WTC11 (cell line): ENCODE data around the gene TMOD3. TPM values are rescaled to one million over a fixed set of nuclear protein-coding genes. Genes with fewer than 3 reads are reported as not detected.

Source experiments
- ATAC-seq: fragments of 200-7000 bp; cut with Tn5 transposase; 2 replicates; pipeline ENCODE4 v1.10.0; 2021; ENCODE audit warnings: mild to moderate bottlenecking, moderate library complexity
- CTCF ChIA-PET: fragments of 300-600 bp; sonication (Branson Sonifier 250); formaldehyde crosslinking; loops from one replicate; lab custom pipeline; 2021; ENCODE audit warnings: antibody characterized with exemption; lab: Charles Lee
- POLR2A ChIA-PET: fragments of 350-600 bp; sonication (Branson Sonifier 250); formaldehyde crosslinking; loops from one replicate; lab custom pipeline; 2021; ENCODE audit warnings: antibody characterized with exemption; lab: Charles Lee
- DNase-seq: peaks from one replicate; pipeline ENCODE4 v3.0.0; 2021; ENCODE audit warnings: low spot score
- H3K27ac Mint-ChIP-seq: 2 replicates; pipeline ENCODE4 v1.8.0; 2021; ENCODE audit warnings: mixed read lengths
- H3K27me3 Mint-ChIP-seq: 2 replicates; pipeline ENCODE4 v1.8.0; 2021; ENCODE audit warnings: low read depth, mild to moderate bottlenecking, moderate library complexity, mixed read lengths
- H3K36me3 Mint-ChIP-seq: 2 replicates; pipeline ENCODE4 v1.8.0; 2021; ENCODE audit warnings: mixed read lengths
- H3K4me1 Mint-ChIP-seq: 2 replicates; pipeline ENCODE4 v1.8.0; 2022; ENCODE audit warnings: mixed read lengths
- H3K4me3 Mint-ChIP-seq: 2 replicates; pipeline ENCODE4 v1.8.0; 2021; ENCODE audit warnings: mild to moderate bottlenecking, moderate library complexity, mixed read lengths
- H3K9me3 Mint-ChIP-seq: 2 replicates; pipeline ENCODE4 v1.8.0; 2021; ENCODE audit warnings: mixed read lengths
- CBFB ChIP-seq: sonication (generic); formaldehyde crosslinking; IDR thresholded peaks from 2 replicates; pipeline ENCODE4 v1.8.1; 2022; ENCODE audit warnings: mild to moderate bottlenecking, low read depth, missing genetic modification reagents
- CREM ChIP-seq: sonication (generic); formaldehyde crosslinking; IDR thresholded peaks from 2 replicates; pipeline ENCODE4 v1.8.1; 2022; ENCODE audit warnings: mild to moderate bottlenecking, missing genetic modification reagents, moderate library complexity
- ELF4 ChIP-seq: sonication (generic); formaldehyde crosslinking; IDR thresholded peaks from 2 replicates; pipeline ENCODE4 v1.8.1; 2022; ENCODE audit warnings: low read depth, mild to moderate bottlenecking, moderate library complexity, missing genetic modification reagents
- FOXK1 ChIP-seq: sonication (generic); formaldehyde crosslinking; IDR thresholded peaks from 2 replicates; pipeline ENCODE4 v1.8.0; 2022; ENCODE audit warnings: mild to moderate bottlenecking, moderate library complexity, missing genetic modification reagents
- GABPB1 ChIP-seq: sonication (generic); formaldehyde crosslinking; IDR thresholded peaks from 2 replicates; pipeline ENCODE4 v1.8.1; 2023; ENCODE audit warnings: mild to moderate bottlenecking, missing genetic modification reagents
- MYBL2 ChIP-seq: sonication (generic); formaldehyde crosslinking; IDR thresholded peaks from 2 replicates; pipeline ENCODE4 v1.8.1; 2023; ENCODE audit warnings: mild to moderate bottlenecking, moderate library complexity, missing genetic modification reagents
- PRRX2 ChIP-seq: fragments of 250-450 bp; sonication (Bioruptor Pico); IDR thresholded peaks from 2 replicates; pipeline ENCODE4 v1.8.0; 2021; ENCODE audit warnings: mild to moderate bottlenecking
- RELA ChIP-seq: sonication (generic); formaldehyde crosslinking; IDR thresholded peaks from 2 replicates; pipeline ENCODE4 v1.8.1; 2022; ENCODE audit warnings: missing genetic modification reagents, mild to moderate bottlenecking, borderline replicate concordance
- SMAD4 ChIP-seq: sonication (generic); formaldehyde crosslinking; IDR thresholded peaks from 2 replicates; pipeline ENCODE4 v1.8.0; 2022; ENCODE audit warnings: mild to moderate bottlenecking, missing genetic modification reagents
- SP1 ChIP-seq: sonication (generic); formaldehyde crosslinking; conservative IDR thresholded peaks from 2 replicates; pipeline ENCODE4 v1.8.1; 2022; ENCODE audit warnings: missing genetic modification reagents
- TCF7 ChIP-seq: sonication (generic); formaldehyde crosslinking; IDR thresholded peaks from 2 replicates; pipeline ENCODE4 v1.8.0; 2022; ENCODE audit warnings: mild to moderate bottlenecking, low read depth, missing genetic modification reagents, moderate library complexity
- TP53 ChIP-seq: sonication (generic); formaldehyde crosslinking; IDR thresholded peaks from 2 replicates; pipeline ENCODE4 v1.8.1; 2023; ENCODE audit warnings: mild to moderate bottlenecking, missing genetic modification reagents
- ZNF219 ChIP-seq: sonication (generic); formaldehyde crosslinking; IDR thresholded peaks from 2 replicates; pipeline ENCODE4 v1.8.0; 2023; ENCODE audit warnings: missing genetic modification reagents, mild to moderate bottlenecking, borderline replicate concordance
- ZNF232 ChIP-seq: sonication (generic); formaldehyde crosslinking; IDR thresholded peaks from 2 replicates; pipeline ENCODE4 v1.8.0; 2022; ENCODE audit warnings: mild to moderate bottlenecking, missing genetic modification reagents
- ZNF317 ChIP-seq: sonication (generic); formaldehyde crosslinking; IDR thresholded peaks from 2 replicates; pipeline ENCODE4 v1.8.1; 2023; ENCODE audit warnings: low read depth, mild to moderate bottlenecking, moderate library complexity, missing genetic modification reagents, borderline replicate concordance
- total RNA-seq: library from RNA; stranded (reverse); gene quantifications from 3 replicates; pipeline ENCODE4 v1.2.3, GENCODE V29; 2021
- TF ChIP-seq, protein P1 (sequence below): sonication (generic); formaldehyde crosslinking; IDR thresholded peaks from 2 replicates; pipeline ENCODE4 v1.8.0; 2022; ENCODE audit warnings: mild to moderate bottlenecking, missing genetic modification reagents
- TF ChIP-seq, protein P2 (sequence below): sonication (generic); formaldehyde crosslinking; IDR thresholded peaks from 2 replicates; pipeline ENCODE4 v1.8.1; 2023; ENCODE audit warnings: mild to moderate bottlenecking, missing genetic modification reagents, moderate library complexity
- TF ChIP-seq, protein P3 (sequence below): fragments of 250-450 bp; sonication (Bioruptor Pico); IDR thresholded peaks from 2 replicates; pipeline ENCODE4 v2.1.2; 2022; ENCODE audit warnings: mild to moderate bottlenecking, moderate library complexity
- TF ChIP-seq, protein P4 (sequence below): sonication (generic); formaldehyde crosslinking; IDR thresholded peaks from 2 replicates; pipeline ENCODE4 v1.8.1; 2022; ENCODE audit warnings: mild to moderate bottlenecking, missing genetic modification reagents, moderate library complexity, borderline replicate concordance
- TF ChIP-seq, protein P5 (sequence below): sonication (generic); formaldehyde crosslinking; IDR thresholded peaks from 2 replicates; pipeline ENCODE4 v1.8.1; 2023; ENCODE audit warnings: mild to moderate bottlenecking, missing genetic modification reagents, moderate library complexity
- TF ChIP-seq, protein P6 (sequence below): sonication (generic); formaldehyde crosslinking; IDR thresholded peaks from 2 replicates; pipeline ENCODE4 v1.8.1; 2023; ENCODE audit warnings: mild to moderate bottlenecking, missing genetic modification reagents, borderline replicate concordance
- TF ChIP-seq, protein P7 (sequence below): sonication (generic); formaldehyde crosslinking; IDR thresholded peaks from 2 replicates; pipeline ENCODE4 v1.8.0; 2022; ENCODE audit warnings: mild to moderate bottlenecking, missing genetic modification reagents
- TF ChIP-seq, protein P8 (sequence below): sonication (generic); formaldehyde crosslinking; IDR thresholded peaks from 2 replicates; pipeline ENCODE4 v1.8.1; 2022; ENCODE audit warnings: low read depth, missing genetic modification reagents, borderline replicate concordance

The TMOD3 gene
- total RNA-seq, 1 experiment from 2014 or later, result 40.6 TPM

DNA sequence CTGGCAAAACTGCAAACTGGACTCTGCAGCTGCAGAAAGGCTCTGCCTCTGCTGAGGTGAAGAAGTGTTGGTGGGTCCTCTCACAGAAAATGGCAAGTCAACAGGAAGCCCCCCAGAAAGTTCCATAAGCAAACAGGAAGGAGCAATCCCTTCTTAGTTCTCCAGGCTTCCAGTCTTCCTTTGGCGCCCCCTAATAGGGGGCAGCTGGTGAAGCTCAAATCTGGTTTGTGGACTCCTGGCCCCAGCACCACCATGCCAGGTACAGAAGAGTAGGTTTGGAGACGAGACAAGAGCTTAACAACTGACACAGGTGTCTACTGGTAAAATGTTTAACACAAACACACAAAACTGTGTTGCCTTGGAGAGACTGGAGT, 106.6 kb downstream of the TMOD3 start:
- ChIA-PET CTCF (interaction anchor here (0.6 to 1.6 kb wide), 16 partner anchors 14 to 793 kb away, joined by 3 to 10 read pairs (median 4); partner anchors contain the start of gene TMOD3), POLR2A (no interaction called here)
- H3K27me3 Mint-ChIP-seq, result no peaks in the 10 kb centered on the region
- H3K27ac Mint-ChIP-seq, result no peak overlapping the region
- H3K4me1 Mint-ChIP-seq, result no peaks in the 10 kb centered on the region; the same call in 1 of the 2 replicates
- H3K4me3 Mint-ChIP-seq, result peak overlapping the region; percentile 40
- peak; percentile 78 for ATAC-seq
- H3K36me3 Mint-ChIP-seq, result peaks cover 13% of the 10 kb centered on the region
- TF ChIP-seq CREM (CRISPR knock-in tag) (no peak), PRRX2 (no peak), MYBL2 (no peak), SP1 (no peak), ZNF317 (CRISPR knock-in tag) (no peak)
- TF ChIP-seq, protein P1, sequence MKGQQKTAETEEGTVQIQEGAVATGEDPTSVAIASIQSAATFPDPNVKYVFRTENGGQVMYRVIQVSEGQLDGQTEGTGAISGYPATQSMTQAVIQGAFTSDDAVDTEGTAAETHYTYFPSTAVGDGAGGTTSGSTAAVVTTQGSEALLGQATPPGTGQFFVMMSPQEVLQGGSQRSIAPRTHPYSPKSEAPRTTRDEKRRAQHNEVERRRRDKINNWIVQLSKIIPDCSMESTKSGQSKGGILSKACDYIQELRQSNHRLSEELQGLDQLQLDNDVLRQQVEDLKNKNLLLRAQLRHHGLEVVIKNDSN (CRISPR knock-in tag), result no peak
- TF ChIP-seq, protein P2, sequence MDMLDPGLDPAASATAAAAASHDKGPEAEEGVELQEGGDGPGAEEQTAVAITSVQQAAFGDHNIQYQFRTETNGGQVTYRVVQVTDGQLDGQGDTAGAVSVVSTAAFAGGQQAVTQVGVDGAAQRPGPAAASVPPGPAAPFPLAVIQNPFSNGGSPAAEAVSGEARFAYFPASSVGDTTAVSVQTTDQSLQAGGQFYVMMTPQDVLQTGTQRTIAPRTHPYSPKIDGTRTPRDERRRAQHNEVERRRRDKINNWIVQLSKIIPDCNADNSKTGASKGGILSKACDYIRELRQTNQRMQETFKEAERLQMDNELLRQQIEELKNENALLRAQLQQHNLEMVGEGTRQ (CRISPR knock-in tag), result no peak
- TF ChIP-seq, all 79 proteins: peak for 0
- no peaks in the 10 kb centered on the region for H3K9me3 Mint-ChIP-seq
- peak; percentile 19 for DNase-seq

DNA sequence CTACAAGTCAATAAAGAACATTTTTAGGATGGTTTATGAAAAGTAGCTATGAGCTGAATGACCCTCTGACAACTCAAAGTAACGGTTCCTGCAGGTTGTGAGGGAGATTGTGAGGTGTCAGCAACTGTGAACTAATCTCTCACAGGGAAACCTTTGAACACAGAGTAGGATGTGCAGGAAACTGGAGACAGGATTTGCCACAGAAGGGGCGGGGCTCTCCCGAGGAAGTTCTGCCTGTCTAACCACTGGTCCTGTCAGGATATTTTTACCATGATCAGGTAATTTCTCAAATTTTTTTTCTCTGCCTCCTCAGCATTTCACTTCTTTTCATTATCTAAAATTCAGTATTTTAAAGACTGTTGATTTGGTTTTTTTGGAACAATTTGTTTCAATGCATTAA, 108.8 kb downstream of the TMOD3 start:
- no peak for ATAC-seq
- H3K36me3 Mint-ChIP-seq, result peaks cover 26% of the 10 kb centered on the region
- no peaks in the 10 kb centered on the region for H3K4me1 Mint-ChIP-seq
- no peaks in the 10 kb centered on the region for H3K27me3 Mint-ChIP-seq
- H3K27ac Mint-ChIP-seq, result peak overlapping the region; percentile 23; the same call in 1 of the 2 replicates
- POLR2A ChIA-PET, result no interaction called here
- DNase-seq, result no peak
- H3K9me3 Mint-ChIP-seq, result no peaks in the 10 kb centered on the region
- CTCF ChIA-PET, result no interaction called here
- no peak overlapping the region for H3K4me3 Mint-ChIP-seq
- TF ChIP-seq, protein P3, sequence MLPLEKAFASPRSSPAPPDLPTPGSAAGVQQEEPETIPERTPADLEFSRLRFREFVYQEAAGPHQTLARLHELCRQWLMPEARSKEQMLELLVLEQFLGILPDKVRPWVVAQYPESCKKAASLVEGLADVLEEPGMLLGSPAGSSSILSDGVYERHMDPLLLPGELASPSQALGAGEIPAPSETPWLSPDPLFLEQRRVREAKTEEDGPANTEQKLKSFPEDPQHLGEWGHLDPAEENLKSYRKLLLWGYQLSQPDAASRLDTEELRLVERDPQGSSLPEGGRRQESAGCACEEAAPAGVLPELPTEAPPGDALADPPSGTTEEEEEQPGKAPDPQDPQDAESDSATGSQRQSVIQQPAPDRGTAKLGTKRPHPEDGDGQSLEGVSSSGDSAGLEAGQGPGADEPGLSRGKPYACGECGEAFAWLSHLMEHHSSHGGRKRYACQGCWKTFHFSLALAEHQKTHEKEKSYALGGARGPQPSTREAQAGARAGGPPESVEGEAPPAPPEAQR (CRISPR knock-in tag), result no peak
- no peak for TF ChIP-seq FOXK1
- no peak for TF ChIP-seq ZNF232 (CRISPR knock-in tag)
- TF ChIP-seq, protein P4, sequence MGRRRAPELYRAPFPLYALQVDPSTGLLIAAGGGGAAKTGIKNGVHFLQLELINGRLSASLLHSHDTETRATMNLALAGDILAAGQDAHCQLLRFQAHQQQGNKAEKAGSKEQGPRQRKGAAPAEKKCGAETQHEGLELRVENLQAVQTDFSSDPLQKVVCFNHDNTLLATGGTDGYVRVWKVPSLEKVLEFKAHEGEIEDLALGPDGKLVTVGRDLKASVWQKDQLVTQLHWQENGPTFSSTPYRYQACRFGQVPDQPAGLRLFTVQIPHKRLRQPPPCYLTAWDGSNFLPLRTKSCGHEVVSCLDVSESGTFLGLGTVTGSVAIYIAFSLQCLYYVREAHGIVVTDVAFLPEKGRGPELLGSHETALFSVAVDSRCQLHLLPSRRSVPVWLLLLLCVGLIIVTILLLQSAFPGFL (CRISPR knock-in tag), result no peak
- no peak for TF ChIP-seq ELF4 (CRISPR knock-in tag)
- TF ChIP-seq, protein P5, sequence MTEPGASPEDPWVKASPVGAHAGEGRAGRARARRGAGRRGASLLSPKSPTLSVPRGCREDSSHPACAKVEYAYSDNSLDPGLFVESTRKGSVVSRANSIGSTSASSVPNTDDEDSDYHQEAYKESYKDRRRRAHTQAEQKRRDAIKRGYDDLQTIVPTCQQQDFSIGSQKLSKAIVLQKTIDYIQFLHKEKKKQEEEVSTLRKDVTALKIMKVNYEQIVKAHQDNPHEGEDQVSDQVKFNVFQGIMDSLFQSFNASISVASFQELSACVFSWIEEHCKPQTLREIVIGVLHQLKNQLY (CRISPR knock-in tag), result no peak
- TF ChIP-seq GABPB1, result no peak
- TF ChIP-seq RELA (CRISPR knock-in tag), result no peak
- TF ChIP-seq, protein P6, sequence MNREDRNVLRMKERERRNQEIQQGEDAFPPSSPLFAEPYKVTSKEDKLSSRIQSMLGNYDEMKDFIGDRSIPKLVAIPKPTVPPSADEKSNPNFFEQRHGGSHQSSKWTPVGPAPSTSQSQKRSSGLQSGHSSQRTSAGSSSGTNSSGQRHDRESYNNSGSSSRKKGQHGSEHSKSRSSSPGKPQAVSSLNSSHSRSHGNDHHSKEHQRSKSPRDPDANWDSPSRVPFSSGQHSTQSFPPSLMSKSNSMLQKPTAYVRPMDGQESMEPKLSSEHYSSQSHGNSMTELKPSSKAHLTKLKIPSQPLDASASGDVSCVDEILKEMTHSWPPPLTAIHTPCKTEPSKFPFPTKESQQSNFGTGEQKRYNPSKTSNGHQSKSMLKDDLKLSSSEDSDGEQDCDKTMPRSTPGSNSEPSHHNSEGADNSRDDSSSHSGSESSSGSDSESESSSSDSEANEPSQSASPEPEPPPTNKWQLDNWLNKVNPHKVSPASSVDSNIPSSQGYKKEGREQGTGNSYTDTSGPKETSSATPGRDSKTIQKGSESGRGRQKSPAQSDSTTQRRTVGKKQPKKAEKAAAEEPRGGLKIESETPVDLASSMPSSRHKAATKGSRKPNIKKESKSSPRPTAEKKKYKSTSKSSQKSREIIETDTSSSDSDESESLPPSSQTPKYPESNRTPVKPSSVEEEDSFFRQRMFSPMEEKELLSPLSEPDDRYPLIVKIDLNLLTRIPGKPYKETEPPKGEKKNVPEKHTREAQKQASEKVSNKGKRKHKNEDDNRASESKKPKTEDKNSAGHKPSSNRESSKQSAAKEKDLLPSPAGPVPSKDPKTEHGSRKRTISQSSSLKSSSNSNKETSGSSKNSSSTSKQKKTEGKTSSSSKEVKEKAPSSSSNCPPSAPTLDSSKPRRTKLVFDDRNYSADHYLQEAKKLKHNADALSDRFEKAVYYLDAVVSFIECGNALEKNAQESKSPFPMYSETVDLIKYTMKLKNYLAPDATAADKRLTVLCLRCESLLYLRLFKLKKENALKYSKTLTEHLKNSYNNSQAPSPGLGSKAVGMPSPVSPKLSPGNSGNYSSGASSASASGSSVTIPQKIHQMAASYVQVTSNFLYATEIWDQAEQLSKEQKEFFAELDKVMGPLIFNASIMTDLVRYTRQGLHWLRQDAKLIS (CRISPR knock-in tag), result no peak
- TF ChIP-seq, protein P7, sequence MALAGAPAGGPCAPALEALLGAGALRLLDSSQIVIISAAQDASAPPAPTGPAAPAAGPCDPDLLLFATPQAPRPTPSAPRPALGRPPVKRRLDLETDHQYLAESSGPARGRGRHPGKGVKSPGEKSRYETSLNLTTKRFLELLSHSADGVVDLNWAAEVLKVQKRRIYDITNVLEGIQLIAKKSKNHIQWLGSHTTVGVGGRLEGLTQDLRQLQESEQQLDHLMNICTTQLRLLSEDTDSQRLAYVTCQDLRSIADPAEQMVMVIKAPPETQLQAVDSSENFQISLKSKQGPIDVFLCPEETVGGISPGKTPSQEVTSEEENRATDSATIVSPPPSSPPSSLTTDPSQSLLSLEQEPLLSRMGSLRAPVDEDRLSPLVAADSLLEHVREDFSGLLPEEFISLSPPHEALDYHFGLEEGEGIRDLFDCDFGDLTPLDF, result no peak
- TF ChIP-seq ZNF219 (CRISPR knock-in tag), result no peak
- TF ChIP-seq, protein P8, sequence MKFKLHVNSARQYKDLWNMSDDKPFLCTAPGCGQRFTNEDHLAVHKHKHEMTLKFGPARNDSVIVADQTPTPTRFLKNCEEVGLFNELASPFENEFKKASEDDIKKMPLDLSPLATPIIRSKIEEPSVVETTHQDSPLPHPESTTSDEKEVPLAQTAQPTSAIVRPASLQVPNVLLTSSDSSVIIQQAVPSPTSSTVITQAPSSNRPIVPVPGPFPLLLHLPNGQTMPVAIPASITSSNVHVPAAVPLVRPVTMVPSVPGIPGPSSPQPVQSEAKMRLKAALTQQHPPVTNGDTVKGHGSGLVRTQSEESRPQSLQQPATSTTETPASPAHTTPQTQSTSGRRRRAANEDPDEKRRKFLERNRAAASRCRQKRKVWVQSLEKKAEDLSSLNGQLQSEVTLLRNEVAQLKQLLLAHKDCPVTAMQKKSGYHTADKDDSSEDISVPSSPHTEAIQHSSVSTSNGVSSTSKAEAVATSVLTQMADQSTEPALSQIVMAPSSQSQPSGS (CRISPR knock-in tag), result no peak
- TF ChIP-seq SMAD4 (CRISPR knock-in tag), result no peak
- TF ChIP-seq TP53 (CRISPR knock-in tag), result no peak
- TF ChIP-seq CBFB (CRISPR knock-in tag), result no peak
- no peak for TF ChIP-seq TCF7 (CRISPR knock-in tag)
